Loucy (cell line): ENCODE measurements around the gene INSC.

Source experiments
- H2AFZ ChIP-seq: fragments of 200-600 bp; sonication (generic); 2 replicates; pipeline ENCODE4 v1.6.0; 2016; ENCODE audit warnings: antibody characterized with exemption, mild to moderate bottlenecking, low read length, moderate library complexity
- H3F3A ChIP-seq: fragments of 200-600 bp; 2 replicates; pipeline ENCODE4 v1.6.0; 2016; ENCODE audit warnings: antibody characterized with exemption, low read depth, mild to moderate bottlenecking
- H3K27me3 ChIP-seq: fragments of 200-600 bp; sonication (generic); 2 replicates; pipeline ENCODE4 v1.6.1; 2014; ENCODE audit warnings: low read length, mild to moderate bottlenecking; ENCODE audit not compliant: insufficient read depth, poor library complexity, severe bottlenecking
- H3K36me3 ChIP-seq: fragments of 200-600 bp; sonication (generic); 2 replicates; pipeline ENCODE4 v1.6.1; 2016; ENCODE audit warnings: low read length; ENCODE audit not compliant: insufficient read depth
- H3K4me1 ChIP-seq: fragments of 200-600 bp; sonication (generic); 2 replicates; pipeline ENCODE4 v1.5.1; 2014; ENCODE audit warnings: low read length, mild to moderate bottlenecking; ENCODE audit not compliant: insufficient read depth, poor library complexity, severe bottlenecking
- H3K4me2 ChIP-seq: fragments of 200-600 bp; sonication (generic); 2 replicates; pipeline ENCODE4 v1.6.0; 2014; ENCODE audit warnings: antibody characterized with exemption, low read length, low read depth, mild to moderate bottlenecking; ENCODE audit not compliant: poor library complexity, severe bottlenecking
- H3K4me3 ChIP-seq: fragments of 200-600 bp; sonication (generic); 2 replicates; pipeline ENCODE4 v1.5.1; 2014; ENCODE audit warnings: low read length, mild to moderate bottlenecking, mixed read lengths; ENCODE audit not compliant: poor library complexity, severe bottlenecking
- H3K79me2 ChIP-seq: fragments of 200-600 bp; sonication (generic); 2 replicates; pipeline ENCODE4 v1.6.1; 2014; ENCODE audit warnings: low read length; ENCODE audit not compliant: insufficient read depth
- H3K9ac ChIP-seq: fragments of 200-600 bp; sonication (generic); 2 replicates; pipeline ENCODE4 v1.6.0; 2014; ENCODE audit warnings: mild to moderate bottlenecking, low read depth, low read length, moderate library complexity; ENCODE audit not compliant: poor library complexity, severe bottlenecking
- H3K9me2 ChIP-seq: fragments of 200-600 bp; sonication (generic); replicated peaks from 2 replicates; pipeline ENCODE4 v1.6.1; 2016; ENCODE audit warnings: low read depth, low read length, mixed read lengths
- H3K9me3 ChIP-seq: fragments of 200-600 bp; sonication (generic); 2 replicates; pipeline ENCODE4 v1.6.1; 2014; ENCODE audit warnings: mild to moderate bottlenecking, antibody characterized with exemption, low read length, low read depth; ENCODE audit not compliant: insufficient read depth
- H4K20me1 ChIP-seq: fragments of 200-600 bp; sonication (generic); 2 replicates; pipeline ENCODE4 v1.6.0; 2014; ENCODE audit warnings: antibody characterized with exemption, low read length, mild to moderate bottlenecking; ENCODE audit not compliant: insufficient read depth, poor library complexity, severe bottlenecking
- CTCF ChIP-seq: fragments of 200-600 bp; sonication (generic); conservative IDR thresholded peaks from 2 replicates; pipeline ENCODE4 v1.5.1; 2014; ENCODE audit warnings: mild to moderate bottlenecking, antibody characterized with exemption, low read length
- EZH2phosphoT487 ChIP-seq: fragments of 200-600 bp; IDR thresholded peaks from 2 replicates; pipeline ENCODE4 v1.6.1; 2018; ENCODE audit warnings: antibody characterized with exemption, mild to moderate bottlenecking, moderate library complexity, borderline replicate concordance

Gene INSC

GRCh38 chr11:15232496-15232895 is 117.8 kb downstream of the INSC start:
- H3F3A ChIP-seq = no peaks in the 10 kb centered on the region
- no peaks in the 10 kb centered on the region for H3K9me2 ChIP-seq
- H3K4me3 ChIP-seq = no peak overlapping the region
- no peak overlapping the region for H3K4me2 ChIP-seq
- H3K79me2 ChIP-seq = no peaks in the 10 kb centered on the region
- TF ChIP-seq CTCF (no peak), EZH2phosphoT487 (no peak)
- H4K20me1 ChIP-seq = no peaks in the 10 kb centered on the region
- no peaks in the 10 kb centered on the region for H3K27me3 ChIP-seq
- H2AFZ ChIP-seq = no peak overlapping the region
- no peaks in the 10 kb centered on the region for H3K4me1 ChIP-seq
- no peak overlapping the region for H3K9ac ChIP-seq
- no peaks in the 10 kb centered on the region for H3K36me3 ChIP-seq
- no peaks in the 10 kb centered on the region for H3K9me3 ChIP-seq

DNA sequence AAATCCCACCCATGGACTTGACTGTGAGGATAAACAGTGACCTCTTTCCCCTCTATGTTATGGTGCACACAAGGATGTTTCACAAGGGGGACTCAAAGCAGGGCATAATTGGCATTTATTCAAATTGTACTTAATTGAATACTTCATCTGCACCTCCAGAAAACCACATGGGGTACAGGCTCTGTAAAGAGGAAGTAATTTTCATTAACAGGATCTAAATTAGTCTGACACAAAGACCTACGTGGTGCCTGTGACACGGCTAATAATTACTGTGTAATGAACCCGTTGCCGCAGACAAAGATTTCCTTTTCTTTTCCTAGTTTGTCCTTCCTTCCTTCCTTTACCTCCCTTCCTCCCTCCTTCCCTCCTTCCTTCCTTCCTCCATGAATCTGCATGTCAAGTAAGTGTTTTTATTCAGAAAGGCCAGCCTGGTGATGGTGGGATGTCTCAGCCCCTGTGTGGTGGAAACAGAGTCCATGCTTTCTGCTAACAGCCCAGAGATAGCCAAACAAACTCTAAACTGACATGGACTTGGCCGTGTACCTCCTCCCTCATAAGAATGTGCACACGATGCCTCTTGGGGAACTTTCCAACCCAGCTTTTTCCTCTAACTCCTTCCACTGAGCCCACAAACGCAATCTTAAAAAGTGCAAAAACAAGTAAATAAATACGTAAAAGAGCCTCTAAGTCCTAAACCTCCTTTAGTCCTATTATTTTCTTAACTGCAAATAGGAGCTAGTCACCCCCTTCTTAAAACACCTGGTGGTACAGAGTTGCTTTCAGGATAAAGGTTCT is 118.8 kb downstream of the INSC start:
- Histone ChIP-seq H3F3A (no peaks in the 10 kb centered on the region), H3K9ac (no peak overlapping the region), H3K9me2 (no peaks in the 10 kb centered on the region), H3K4me2 (no peak overlapping the region), H4K20me1 (no peaks in the 10 kb centered on the region), H3K4me3 (no peak overlapping the region), H3K9me3 (no peaks in the 10 kb centered on the region), H3K36me3 (no peaks in the 10 kb centered on the region), H2AFZ (no peak overlapping the region), H3K27me3 (no peaks in the 10 kb centered on the region), H3K4me1 (no peaks in the 10 kb centered on the region), H3K79me2 (no peaks in the 10 kb centered on the region)
- no peak for TF ChIP-seq EZH2phosphoT487
- TF ChIP-seq CTCF = no peak

DNA sequence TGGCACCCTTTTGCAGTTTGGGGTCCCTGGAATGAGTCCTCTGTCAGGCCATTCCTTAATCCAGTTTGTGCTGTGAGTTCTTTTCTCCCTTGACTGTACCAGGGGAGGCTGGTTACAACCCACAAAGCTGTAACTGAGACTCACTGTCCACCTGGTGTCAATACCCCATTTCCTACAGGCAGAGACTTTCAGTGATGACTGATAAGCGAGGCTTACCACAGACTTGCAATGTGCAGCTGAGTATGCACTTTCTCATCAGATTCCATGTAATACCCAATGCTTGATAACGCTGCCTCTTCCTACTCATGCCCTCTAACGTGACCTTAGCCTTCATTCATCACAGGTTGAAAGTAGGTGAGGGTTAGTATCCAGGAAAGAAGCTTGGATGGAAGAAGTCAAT is 120.1 kb downstream of the INSC start:
- Histone ChIP-seq H3K4me1 (no peaks in the 10 kb centered on the region), H3K36me3 (no peaks in the 10 kb centered on the region), H3K9me3 (no peaks in the 10 kb centered on the region), H4K20me1 (no peaks in the 10 kb centered on the region), H2AFZ (no peak overlapping the region), H3K9ac (no peak overlapping the region), H3F3A (no peaks in the 10 kb centered on the region), H3K9me2 (no peaks in the 10 kb centered on the region), H3K79me2 (no peaks in the 10 kb centered on the region), H3K27me3 (no peaks in the 10 kb centered on the region), H3K4me3 (no peak overlapping the region), H3K4me2 (no peak overlapping the region)
- no peak for TF ChIP-seq CTCF
- TF ChIP-seq EZH2phosphoT487 = no peak
